Esophagus squamous epithelium (tissue), 4 donors: ENCODE data around the gene KNOP1.

ENCODE experiments used
- POLR2A ChIP-seq, 4 donors: fragments of 450-650 bp; IDR thresholded peaks; one replicate each; pipeline ENCODE4 v1.6.1; 2017; ENCODE audit warnings: antibody characterized with exemption in 4 of 4, mild to moderate bottlenecking in 4 of 4, moderate library complexity in 3 of 4
- TF ChIP-seq, protein P1 (sequence below), 6 experiments: fragments of 450-650 bp in 4 of 6; fragments of 200-600 bp in 2 of 6; sonication (generic) in 2 of 6; IDR thresholded peaks; one replicate each; pipeline ENCODE4 v1.5.1; 2016 to 2019; ENCODE audit warnings: antibody characterized with exemption in 6 of 6, mild to moderate bottlenecking in 4 of 6, moderate library complexity in 4 of 6

DNA sequence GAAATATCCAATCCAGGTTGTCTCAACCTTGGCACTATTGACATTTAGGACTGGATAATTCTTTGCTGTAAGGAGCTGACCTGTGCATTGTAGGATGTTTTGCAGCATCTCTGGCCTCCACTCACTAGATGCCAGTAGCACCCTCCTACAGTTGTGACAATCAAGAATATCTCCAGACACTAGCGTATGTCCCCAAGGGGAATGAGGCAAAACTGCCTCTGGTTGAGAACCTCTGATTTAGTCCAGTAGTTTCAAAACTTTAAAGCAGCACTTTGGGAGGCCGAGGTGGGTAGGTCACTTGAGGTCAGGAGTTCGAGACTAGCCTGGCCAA is 48.5 kb upstream of the KNOP1 start:
- TF ChIP-seq, protein P1, sequence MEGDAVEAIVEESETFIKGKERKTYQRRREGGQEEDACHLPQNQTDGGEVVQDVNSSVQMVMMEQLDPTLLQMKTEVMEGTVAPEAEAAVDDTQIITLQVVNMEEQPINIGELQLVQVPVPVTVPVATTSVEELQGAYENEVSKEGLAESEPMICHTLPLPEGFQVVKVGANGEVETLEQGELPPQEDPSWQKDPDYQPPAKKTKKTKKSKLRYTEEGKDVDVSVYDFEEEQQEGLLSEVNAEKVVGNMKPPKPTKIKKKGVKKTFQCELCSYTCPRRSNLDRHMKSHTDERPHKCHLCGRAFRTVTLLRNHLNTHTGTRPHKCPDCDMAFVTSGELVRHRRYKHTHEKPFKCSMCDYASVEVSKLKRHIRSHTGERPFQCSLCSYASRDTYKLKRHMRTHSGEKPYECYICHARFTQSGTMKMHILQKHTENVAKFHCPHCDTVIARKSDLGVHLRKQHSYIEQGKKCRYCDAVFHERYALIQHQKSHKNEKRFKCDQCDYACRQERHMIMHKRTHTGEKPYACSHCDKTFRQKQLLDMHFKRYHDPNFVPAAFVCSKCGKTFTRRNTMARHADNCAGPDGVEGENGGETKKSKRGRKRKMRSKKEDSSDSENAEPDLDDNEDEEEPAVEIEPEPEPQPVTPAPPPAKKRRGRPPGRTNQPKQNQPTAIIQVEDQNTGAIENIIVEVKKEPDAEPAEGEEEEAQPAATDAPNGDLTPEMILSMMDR (IDR thresholded peaks at IDR 0.05) = no peak
- TF ChIP-seq POLR2A (IDR thresholded peaks at IDR 0.05) = no peak
